Mononuclear cell (primary cell): ENCODE results near the gene UBE2G1. TPM values are rescaled to one million over a fixed set of nuclear protein-coding genes. Genes with fewer than 3 reads are reported as not detected.
"Not testable (repeated sequence)": the region's sequence is repeated elsewhere in the genome, so short reads cannot be mapped to it uniquely, and the experiment has no call there.

ENCODE experiments used
- H3K27me3 ChIP-seq: 2 replicates; pipeline ENCODE4 v1.6.0; 2011; ENCODE audit warnings: low read length, control low read depth; ENCODE audit not compliant: insufficient read depth
- H3K4me1 ChIP-seq: 2 replicates; pipeline ENCODE4 v1.5.1; 2011; ENCODE audit warnings: mild to moderate bottlenecking, low read length, control low read depth; ENCODE audit not compliant: insufficient read depth
- H3K4me3 ChIP-seq: 2 replicates; pipeline ENCODE4 v1.5.1; 2011; ENCODE audit warnings: mild to moderate bottlenecking, low read length, moderate library complexity
- H3K9me3 ChIP-seq: 2 replicates; pipeline ENCODE4 v1.5.1; 2011; ENCODE audit warnings: low read depth, mild to moderate bottlenecking, control low read depth, low read length
- total RNA-seq: library from RNA; depleted of rRNA; stranded (reverse); fragments of >200 nt; gene quantifications from one replicate; pipeline ENCODE4 v1.2.3, GENCODE V29; 2012

Gene UBE2G1
- total RNA-seq, 1 donor: 76.4 TPM

GRCh38 chr17:4387137-4387536 lies 20.7 kb upstream of the UBE2G1 start:
- Histone ChIP-seq H3K4me1 (no peaks in the 10 kb centered on the region), H3K27me3 (no peaks in the 10 kb centered on the region), H3K9me3 (no peaks in the 10 kb centered on the region), H3K4me3 (no peak overlapping the region)

GRCh38 chr17:4386406-4386805 lies 19.9 kb upstream of the UBE2G1 start:
- no peak overlapping the region for H3K4me3 ChIP-seq
- no peaks in the 10 kb centered on the region for H3K4me1 ChIP-seq
- H3K9me3 ChIP-seq: no peaks in the 10 kb centered on the region
- no peaks in the 10 kb centered on the region for H3K27me3 ChIP-seq

- Histone ChIP-seq H3K9me3 (no peaks in the 10 kb centered on the region), H3K4me3 (no peak overlapping the region)
Measured at GRCh38 chr17:4381690-4382671, 15.5 kb upstream of the UBE2G1 start.

GRCh38 chr17:4378626-4379025 lies 12.2 kb upstream of the UBE2G1 start:
- no peaks in the 10 kb centered on the region for H3K27me3 ChIP-seq
- no peaks in the 10 kb centered on the region for H3K9me3 ChIP-seq
- H3K4me3 ChIP-seq: no peak overlapping the region
- H3K4me1 ChIP-seq: peaks cover 9% of the 10 kb centered on the region

More at GRCh38 chr17:4381690-4382671, 15.5 kb upstream of the UBE2G1 start:
- Histone ChIP-seq H3K4me1 (no peaks in the 10 kb centered on the region), H3K27me3 (no peaks in the 10 kb centered on the region)

- H3K9me3 ChIP-seq, H3K4me3 ChIP-seq: not testable (repeated sequence)
Measured at GRCh38 chr17:4377247-4377646, 10.8 kb upstream of the UBE2G1 start.

GRCh38 chr17:4375796-4376440 lies 9.4 kb upstream of the UBE2G1 start:
- not testable (repeated sequence) for H3K9me3 ChIP-seq, H3K27me3 ChIP-seq, H3K4me1 ChIP-seq, H3K4me3 ChIP-seq

More at GRCh38 chr17:4377247-4377646, 10.8 kb upstream of the UBE2G1 start:
- not testable (repeated sequence) for H3K4me1 ChIP-seq, H3K27me3 ChIP-seq

- H3K9me3 ChIP-seq: no peaks in the 10 kb centered on the region
- peaks cover 13% of the 10 kb centered on the region for H3K4me1 ChIP-seq
- H3K27me3 ChIP-seq: no peaks in the 10 kb centered on the region
- no peak overlapping the region for H3K4me3 ChIP-seq
Measured at GRCh38 chr17:4375039-4375748, 8.7 kb upstream of the UBE2G1 start.

GRCh38 chr17:4369557-4370230 lies 3.2 kb upstream of the UBE2G1 start:
- H3K27me3 ChIP-seq: no peaks in the 10 kb centered on the region

GRCh38 chr17:4368341-4368740 lies 1.9 kb upstream of the UBE2G1 start:
- H3K4me3 ChIP-seq: no peak overlapping the region
- no peaks in the 10 kb centered on the region for H3K9me3 ChIP-seq
- peaks cover 26% of the 10 kb centered on the region for H3K4me1 ChIP-seq
- no peaks in the 10 kb centered on the region for H3K27me3 ChIP-seq

More at GRCh38 chr17:4369557-4370230, 3.2 kb upstream of the UBE2G1 start:
- no peak overlapping the region for H3K4me3 ChIP-seq
- H3K9me3 ChIP-seq: no peaks in the 10 kb centered on the region
- H3K4me1 ChIP-seq: peaks cover 14% of the 10 kb centered on the region

GRCh38 chr17:4367177-4367576 lies 702 bp upstream of the UBE2G1 start:
- H3K4me1 ChIP-seq: peaks cover 26% of the 10 kb centered on the region
- H3K27me3 ChIP-seq, H3K9me3 ChIP-seq: not testable (repeated sequence)
- H3K4me3 ChIP-seq: peak overlapping the region; percentile 29

- H3K4me3 ChIP-seq: peak overlapping the region; percentile 95
- peaks cover 30% of the 10 kb centered on the region for H3K4me1 ChIP-seq
- H3K27me3 ChIP-seq: no peaks in the 10 kb centered on the region
- H3K9me3 ChIP-seq: no peaks in the 10 kb centered on the region
Measured at GRCh38 chr17:4365628-4366326, 698 bp downstream of the UBE2G1 start.

GRCh38 chr17:4365103-4365627 lies 1.3 kb downstream of the UBE2G1 start:
- H3K4me3 ChIP-seq: peak overlapping the region; percentile 95
- H3K9me3 ChIP-seq: no peaks in the 10 kb centered on the region
- no peaks in the 10 kb centered on the region for H3K27me3 ChIP-seq
- peaks cover 26% of the 10 kb centered on the region for H3K4me1 ChIP-seq

- Histone ChIP-seq H3K27me3 (no peaks in the 10 kb centered on the region), H3K4me3 (peak overlapping the region; percentile 95), H3K9me3 (no peaks in the 10 kb centered on the region), H3K4me1 (peaks cover 26% of the 10 kb centered on the region)
Measured at GRCh38 chr17:4364622-4365041, 1.8 kb downstream of the UBE2G1 start.

- Histone ChIP-seq H3K4me1 (peaks cover 32% of the 10 kb centered on the region), H3K4me3 (no peak overlapping the region), H3K27me3 (no peaks in the 10 kb centered on the region), H3K9me3 (no peaks in the 10 kb centered on the region)
Measured at GRCh38 chr17:4362141-4362540, 4.3 kb downstream of the UBE2G1 start.
